ENCODE measurements around the gene CMTM1.

DNA sequence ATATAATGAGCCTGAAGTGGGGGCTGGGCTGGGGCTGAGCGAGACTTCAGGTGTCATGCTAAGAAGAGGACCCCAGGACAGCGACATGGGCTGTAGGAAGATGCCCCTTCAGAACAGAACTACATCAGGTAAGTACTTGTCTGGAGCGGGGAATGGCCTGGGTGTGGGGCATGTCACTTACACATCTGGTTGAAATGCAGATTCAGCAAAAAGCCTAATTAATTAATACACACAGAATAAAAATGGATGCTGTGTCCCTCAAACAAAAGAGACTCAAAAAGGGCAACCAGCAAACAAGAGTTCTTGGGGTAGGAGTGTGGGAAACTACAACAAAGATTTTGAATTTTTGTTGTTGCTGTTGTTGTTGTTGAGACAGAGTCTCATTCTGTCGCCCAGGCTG lies 24.8 kb downstream of the CMTM1 start:
- TF ChIP-seq POLR2A (IDR thresholded peaks at IDR 0.05) = no peak
- TF ChIP-seq, protein P1, sequence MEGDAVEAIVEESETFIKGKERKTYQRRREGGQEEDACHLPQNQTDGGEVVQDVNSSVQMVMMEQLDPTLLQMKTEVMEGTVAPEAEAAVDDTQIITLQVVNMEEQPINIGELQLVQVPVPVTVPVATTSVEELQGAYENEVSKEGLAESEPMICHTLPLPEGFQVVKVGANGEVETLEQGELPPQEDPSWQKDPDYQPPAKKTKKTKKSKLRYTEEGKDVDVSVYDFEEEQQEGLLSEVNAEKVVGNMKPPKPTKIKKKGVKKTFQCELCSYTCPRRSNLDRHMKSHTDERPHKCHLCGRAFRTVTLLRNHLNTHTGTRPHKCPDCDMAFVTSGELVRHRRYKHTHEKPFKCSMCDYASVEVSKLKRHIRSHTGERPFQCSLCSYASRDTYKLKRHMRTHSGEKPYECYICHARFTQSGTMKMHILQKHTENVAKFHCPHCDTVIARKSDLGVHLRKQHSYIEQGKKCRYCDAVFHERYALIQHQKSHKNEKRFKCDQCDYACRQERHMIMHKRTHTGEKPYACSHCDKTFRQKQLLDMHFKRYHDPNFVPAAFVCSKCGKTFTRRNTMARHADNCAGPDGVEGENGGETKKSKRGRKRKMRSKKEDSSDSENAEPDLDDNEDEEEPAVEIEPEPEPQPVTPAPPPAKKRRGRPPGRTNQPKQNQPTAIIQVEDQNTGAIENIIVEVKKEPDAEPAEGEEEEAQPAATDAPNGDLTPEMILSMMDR (IDR thresholded peaks at IDR 0.05) = no peak
- no peak for TF ChIP-seq EP300 (IDR thresholded peaks at IDR 0.05)
